Activated CD4-positive, alpha-beta T cell treated with anti-CD3 and anti-CD28 coated beads for 36 hours (primary cell): ENCODE measurements around the gene CD44. TPM values are rescaled to one million over a fixed set of nuclear protein-coding genes. Genes with fewer than 3 reads are reported as not detected.
A peak's percentile ranks its signal among the peaks of the same experiment; 100 is the strongest.

Source experiments
- ATAC-seq: fragments of 200-7000 bp; cut with Tn5 transposase; one replicate; pipeline ENCODE4 v1.10.0; 2021; ENCODE audit warnings: mild to moderate bottlenecking, moderate library complexity
- CTCF ChIA-PET: fragments of 350-600 bp; sonication (Branson Sonifier 250); formaldehyde crosslinking; loops from one replicate; lab custom pipeline; 2021; ENCODE audit warnings: antibody characterized with exemption; lab: Charles Lee
- POLR2A ChIA-PET: fragments of 350-600 bp; sonication (Branson Sonifier 250); formaldehyde crosslinking; loops from one replicate; lab custom pipeline; 2021; ENCODE audit warnings: antibody characterized with exemption, inconsistent platforms; lab: Charles Lee
- DNase-seq: peaks from one replicate; pipeline ENCODE4 v3.0.0-alpha.2; 2020
- H3K27ac Mint-ChIP-seq: one replicate; pipeline ENCODE4 v1.8.0; 2021; ENCODE audit warnings: mixed read lengths
- H3K27me3 Mint-ChIP-seq: one replicate; pipeline ENCODE4 v1.8.0; 2021; ENCODE audit warnings: mixed read lengths
- H3K36me3 Mint-ChIP-seq: one replicate; pipeline ENCODE4 v1.8.0; 2021; ENCODE audit warnings: low read depth, mixed read lengths
- H3K4me1 Mint-ChIP-seq: one replicate; pipeline ENCODE4 v1.8.0; 2021; ENCODE audit warnings: mixed read lengths
- H3K4me3 Mint-ChIP-seq: one replicate; pipeline ENCODE4 v1.8.0; 2021; ENCODE audit warnings: mild to moderate bottlenecking, moderate library complexity, mixed read lengths
- H3K9me3 Mint-ChIP-seq: one replicate; pipeline ENCODE4 v1.8.0; 2021; ENCODE audit warnings: low read depth, mixed read lengths
- intact Hi-C, 2 experiments: fragments of 100-400 bp; cut with DNase I in 1 of 2; cut with micrococcal nuclease in 1 of 2; formaldehyde crosslinking; loops; one replicate each; pipeline versions ENCODE4 v1.14.2 to v1.15.1; 2022 to 2024; cut with DNase I, micrococcal nuclease
- total RNA-seq, 2 experiments: library from RNA; stranded (reverse); gene quantifications; one replicate each; pipeline ENCODE4 v1.2.3, GENCODE V29; 2021

CD44 gene
- total RNA-seq, 2 experiments from 2014 or later: 357 to 435 TPM

DNA sequence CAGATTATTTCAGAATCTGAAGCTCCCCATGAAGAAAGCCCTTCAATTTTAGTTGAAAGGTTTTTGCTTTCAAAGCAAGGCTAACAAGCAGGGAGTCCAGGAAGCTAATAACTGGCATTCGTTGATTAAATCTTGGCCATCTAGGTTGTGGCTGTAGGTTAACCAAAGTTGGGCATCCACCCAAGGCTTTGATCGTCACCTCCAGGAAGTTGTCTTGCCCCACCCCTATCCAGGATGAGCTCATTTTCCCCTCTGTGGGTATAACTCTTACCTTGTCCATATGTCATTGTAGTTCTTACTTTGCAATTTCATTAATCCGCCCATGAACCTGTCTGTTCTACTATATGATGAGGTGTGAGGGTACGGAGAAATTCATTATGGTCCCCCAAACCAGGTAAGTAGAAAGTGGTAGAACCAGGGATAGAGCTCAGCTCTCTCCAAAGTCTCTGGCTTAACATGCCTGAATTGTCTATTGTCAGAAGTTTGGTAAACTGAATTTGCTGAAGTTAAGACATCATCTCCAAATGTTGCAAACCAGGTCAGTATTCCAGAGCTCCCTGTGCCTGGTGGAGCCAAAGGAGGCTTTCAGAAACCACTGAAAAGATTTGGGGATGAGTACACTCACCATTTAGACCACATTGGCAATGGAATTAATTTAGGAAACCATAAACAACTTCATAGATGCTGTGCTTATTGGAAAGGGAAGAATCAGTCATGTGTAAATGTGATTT is 97.1 kb downstream of the CD44 start:
- peaks cover 37% of the 10 kb centered on the region for H3K36me3 Mint-ChIP-seq
- ATAC-seq (peak; percentile 82), DNase-seq (peak; percentile 76)
- peak overlapping the region; percentile 59 for H3K27ac Mint-ChIP-seq
- H3K27me3 Mint-ChIP-seq: no peaks in the 10 kb centered on the region
- peaks cover 16% of the 10 kb centered on the region for H3K9me3 Mint-ChIP-seq
- CTCF ChIA-PET: interaction anchor here (0.6 to 5.7 kb wide), 14 partner anchors 10 to 334 kb away, joined by 3 to 40 read pairs (median 4); no protein-coding TSS in a partner anchor
- H3K4me1 Mint-ChIP-seq: peaks cover 62% of the 10 kb centered on the region
- POLR2A ChIA-PET: no interaction called here
- peak overlapping the region; percentile 25 for H3K4me3 Mint-ChIP-seq
- intact Hi-C loops: loop anchor here (2.0 to 5.0 kb wide), 5 partner anchors 57 to 224 kb away; no protein-coding TSS in a partner anchor

DNA sequence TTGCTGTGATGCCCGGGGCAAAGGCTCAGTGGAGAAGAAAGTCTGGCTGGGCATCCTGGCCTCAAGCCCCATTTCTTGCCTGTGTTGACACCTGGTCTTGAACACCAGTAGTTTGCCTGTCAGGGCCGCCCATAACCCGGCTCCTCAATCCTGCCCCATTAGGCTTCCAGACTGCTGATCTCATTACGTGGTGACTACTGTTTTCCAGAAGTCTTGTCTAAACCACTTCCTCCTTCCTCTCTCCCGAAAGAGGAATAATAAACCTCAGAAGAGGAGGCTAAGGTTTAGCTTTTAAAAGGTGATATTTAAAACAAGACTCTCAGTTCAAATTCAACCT is 97.7 kb downstream of the CD44 start:
- no peaks in the 10 kb centered on the region for H3K27me3 Mint-ChIP-seq
- peaks cover 31% of the 10 kb centered on the region for H3K36me3 Mint-ChIP-seq
- H3K4me3 Mint-ChIP-seq: no peak overlapping the region
- intact Hi-C loops: loop anchor here (2.0 to 5.0 kb wide), 5 partner anchors 58 to 224 kb away; no protein-coding TSS in a partner anchor
- peak overlapping the region; percentile 59 for H3K27ac Mint-ChIP-seq
- ATAC-seq (no peak), DNase-seq (no peak)
- peaks cover 15% of the 10 kb centered on the region for H3K9me3 Mint-ChIP-seq
- ChIA-PET POLR2A (no interaction called here), CTCF (interaction anchor here (0.7 to 5.7 kb wide), 8 partner anchors 9 to 311 kb away, joined by 3 to 40 read pairs (median 8); no protein-coding TSS in a partner anchor)
- H3K4me1 Mint-ChIP-seq: peaks cover 65% of the 10 kb centered on the region

DNA sequence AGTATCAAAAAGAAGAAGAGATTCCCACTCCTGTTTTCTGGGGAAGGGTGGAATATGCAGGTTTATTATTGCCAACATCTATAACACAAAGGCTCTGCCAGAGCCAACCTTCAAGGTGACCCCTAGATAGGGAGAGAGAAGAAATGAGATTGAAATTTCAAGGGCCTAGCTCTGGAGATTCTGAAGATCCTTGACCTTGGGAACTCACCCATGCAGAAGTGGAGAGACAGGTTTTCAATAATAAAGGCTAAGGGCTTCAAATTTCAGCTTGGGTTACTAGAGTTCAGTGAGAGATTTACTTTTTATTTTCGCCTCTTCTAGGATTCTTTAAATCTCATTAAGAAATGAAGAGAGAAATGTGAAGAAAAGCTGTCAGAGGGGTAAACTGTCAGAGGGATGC is 98.4 kb downstream of the CD44 start:
- ChIA-PET POLR2A (no interaction called here), CTCF (interaction anchor here (0.6 to 5.7 kb wide), 26 partner anchors 8 to 352 kb away, joined by 3 to 40 read pairs (median 4); no protein-coding TSS in a partner anchor)
- H3K9me3 Mint-ChIP-seq: peaks cover 14% of the 10 kb centered on the region
- H3K27me3 Mint-ChIP-seq: no peaks in the 10 kb centered on the region
- intact Hi-C loops: loop anchor here (2.0 to 5.0 kb wide), 5 partner anchors 59 to 225 kb away; no protein-coding TSS in a partner anchor
- peaks cover 25% of the 10 kb centered on the region for H3K36me3 Mint-ChIP-seq
- no peak overlapping the region for H3K27ac Mint-ChIP-seq
- H3K4me1 Mint-ChIP-seq: peaks cover 68% of the 10 kb centered on the region
- DNase-seq (no peak), ATAC-seq (no peak)
- no peak overlapping the region for H3K4me3 Mint-ChIP-seq

DNA sequence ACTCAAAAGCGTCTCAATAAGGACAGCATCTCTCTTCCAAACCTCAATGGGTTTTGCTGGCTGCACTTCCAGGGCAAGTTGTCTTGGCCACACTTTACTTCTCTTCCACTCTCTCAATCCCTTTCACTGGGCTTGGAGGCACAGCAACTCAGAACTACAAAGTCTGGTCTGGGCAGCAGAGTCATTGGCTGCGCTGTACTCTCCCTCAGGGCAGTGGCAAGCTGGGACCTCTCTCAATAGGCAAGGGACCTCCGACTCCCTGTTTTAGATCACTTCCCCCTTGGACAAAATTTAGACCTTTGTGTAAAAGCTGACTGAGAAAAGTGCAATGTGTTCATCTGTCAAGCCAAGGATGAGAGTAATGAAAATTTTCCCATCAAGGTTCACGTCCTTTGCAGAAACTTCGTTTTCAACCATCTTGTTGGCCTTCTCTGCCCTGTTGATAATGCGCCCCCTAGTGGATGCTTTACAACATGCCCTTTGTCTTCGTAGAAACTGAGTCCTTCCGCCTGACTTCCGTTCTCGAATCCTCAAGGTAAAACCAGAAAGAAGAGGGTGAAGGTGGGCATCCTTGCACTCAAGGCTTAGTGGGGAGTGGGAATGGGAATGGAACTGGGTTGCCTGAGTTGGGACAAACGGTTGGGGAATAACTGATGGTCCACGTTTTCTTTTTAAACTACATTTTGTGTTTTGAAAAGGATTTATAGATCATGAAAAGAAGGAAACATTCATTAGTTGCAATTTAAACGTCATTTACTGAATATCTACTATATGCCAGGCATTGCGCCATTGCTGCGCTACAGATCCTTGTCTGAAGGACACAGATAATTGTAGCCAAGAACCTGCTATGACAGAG is 99.1 kb downstream of the CD44 start:
- DNase-seq (peak; percentile 78), ATAC-seq (no peak)
- ChIA-PET CTCF (interaction anchor here (0.6 to 5.7 kb wide), 28 partner anchors 8 to 352 kb away, joined by 3 to 40 read pairs (median 4); no protein-coding TSS in a partner anchor), POLR2A (no interaction called here)
- no peaks in the 10 kb centered on the region for H3K27me3 Mint-ChIP-seq
- H3K4me3 Mint-ChIP-seq: no peak overlapping the region
- intact Hi-C loops: loop anchor here (1.0 to 5.0 kb wide), 11 partner anchors 59 to 321 kb away; partner anchors contain the start of genes APIP (in 1 of the 2) and PDHX (in 1 of the 2)
- peak overlapping the region; percentile 74 for H3K27ac Mint-ChIP-seq
- peaks cover 19% of the 10 kb centered on the region for H3K36me3 Mint-ChIP-seq
- peaks cover 68% of the 10 kb centered on the region for H3K4me1 Mint-ChIP-seq
- H3K9me3 Mint-ChIP-seq: peaks cover 10% of the 10 kb centered on the region

DNA sequence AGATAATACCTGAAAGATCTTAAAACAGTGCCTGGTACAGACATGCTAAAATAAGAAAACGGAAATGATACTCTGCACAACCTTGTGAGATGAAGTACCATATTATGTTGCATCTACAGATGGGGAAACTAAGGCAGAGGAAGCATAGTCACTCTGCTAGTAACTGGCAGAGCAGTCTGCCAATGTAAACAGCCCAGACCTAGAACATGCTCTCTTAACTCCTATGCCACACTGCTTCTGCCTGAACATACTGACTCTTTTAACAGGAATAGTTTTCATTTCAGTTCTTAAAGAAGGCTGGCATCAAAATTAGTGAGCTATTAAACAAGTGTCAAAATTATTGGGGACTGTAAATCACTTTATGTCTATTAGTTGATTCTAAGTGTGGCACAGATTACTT is 99.9 kb downstream of the CD44 start:
- peaks cover 15% of the 10 kb centered on the region for H3K36me3 Mint-ChIP-seq
- ATAC-seq (no peak), DNase-seq (no peak)
- H3K9me3 Mint-ChIP-seq: peaks cover 10% of the 10 kb centered on the region
- H3K27me3 Mint-ChIP-seq: no peaks in the 10 kb centered on the region
- CTCF ChIA-PET: interaction anchor here (0.6 to 5.7 kb wide), 11 partner anchors 7 to 329 kb away, joined by 3 to 40 read pairs (median 4); no protein-coding TSS in a partner anchor
- POLR2A ChIA-PET: no interaction called here
- peaks cover 69% of the 10 kb centered on the region for H3K4me1 Mint-ChIP-seq
- H3K4me3 Mint-ChIP-seq: no peak overlapping the region
- intact Hi-C loops: loop anchor here (1.0 to 5.0 kb wide), 9 partner anchors 72 to 322 kb away; partner anchors contain the start of genes APIP (in 1 of the 2) and PDHX (in 1 of the 2)
- H3K27ac Mint-ChIP-seq: no peak overlapping the region

DNA sequence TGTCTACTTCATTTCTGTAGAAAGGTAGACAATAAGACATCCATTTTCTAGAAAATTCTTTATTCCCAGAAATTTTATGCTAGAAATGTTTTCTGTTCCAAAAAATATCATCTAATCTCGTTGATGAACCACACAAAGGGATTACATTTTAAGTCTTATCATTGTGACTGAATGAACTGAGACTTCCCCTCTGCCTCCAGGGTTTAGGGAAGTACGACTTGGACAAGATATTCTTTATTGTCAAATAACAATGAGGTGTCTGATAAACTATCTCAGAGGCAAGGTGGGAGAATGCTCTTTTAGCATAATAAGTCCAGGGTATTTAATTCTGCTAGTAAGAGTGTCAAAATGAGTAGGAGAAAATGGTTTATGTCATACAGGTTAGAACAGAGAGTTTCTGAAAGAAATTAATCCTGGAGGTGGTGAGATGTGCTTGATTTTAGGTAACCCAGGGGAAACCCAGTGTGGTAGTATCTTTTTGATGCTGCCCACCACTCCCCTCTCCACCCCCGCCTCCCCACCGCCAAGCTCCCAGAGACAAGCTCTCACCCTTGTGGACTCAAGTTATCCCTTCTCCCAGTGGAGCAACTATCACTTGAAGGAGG is 100.6 kb downstream of the CD44 start:
- intact Hi-C loops: loop anchor here (2.0 to 5.0 kb wide), 7 partner anchors 72 to 323 kb away; partner anchors contain the start of genes APIP (in 1 of the 2) and PDHX (in 1 of the 2)
- Mint-ChIP-seq H3K36me3 (peaks cover 9% of the 10 kb centered on the region), H3K4me3 (no peak overlapping the region), H3K9me3 (peaks cover 6% of the 10 kb centered on the region), H3K4me1 (peaks cover 62% of the 10 kb centered on the region), H3K27ac (no peak overlapping the region), H3K27me3 (no peaks in the 10 kb centered on the region)
- DNase-seq: peak; percentile 24
- ATAC-seq: no peak
- ChIA-PET CTCF (interaction anchor here (0.6 to 5.7 kb wide), 11 partner anchors 6 to 330 kb away, joined by 3 to 40 read pairs (median 4); no protein-coding TSS in a partner anchor), POLR2A (no interaction called here)

DNA sequence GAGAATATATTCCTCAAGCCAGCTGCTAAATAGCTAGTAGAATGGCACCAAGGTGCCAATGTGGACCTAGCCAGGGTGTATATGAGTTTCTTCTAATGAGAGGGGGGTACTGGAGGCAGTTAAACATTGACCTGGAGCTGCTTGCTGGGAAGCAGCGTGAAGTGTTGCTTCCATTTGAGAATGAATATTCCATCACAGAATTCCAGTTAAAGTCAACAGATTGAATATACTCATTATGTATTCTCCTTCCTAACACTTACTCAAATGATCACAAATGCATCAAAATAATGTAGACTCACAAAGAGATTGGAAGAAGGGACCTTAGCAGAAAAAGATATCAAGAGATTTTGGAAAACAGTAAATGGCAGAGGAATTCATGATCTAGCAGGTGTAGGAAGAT is 102.1 kb downstream of the CD44 start:
- intact Hi-C loops: loop anchor here in 1 of 2 experiments (5.0 kb wide), 1 partner anchor 96 kb away; no protein-coding TSS in a partner anchor
- H3K36me3 Mint-ChIP-seq: peaks cover 2% of the 10 kb centered on the region
- ATAC-seq (no peak), DNase-seq (no peak)
- H3K27ac Mint-ChIP-seq: no peak overlapping the region
- ChIA-PET CTCF (interaction anchor here (0.6 to 1.5 kb wide), 4 partner anchors 14 to 243 kb away, joined by 3 to 8 read pairs (median 3); no protein-coding TSS in a partner anchor), POLR2A (interaction anchor here (0.6 to 0.7 kb wide), 2 partner anchors 22 to 265 kb away, joined by 3 read pairs; no protein-coding TSS in a partner anchor)
- H3K4me3 Mint-ChIP-seq: no peak overlapping the region
- H3K27me3 Mint-ChIP-seq: no peaks in the 10 kb centered on the region
- no peaks in the 10 kb centered on the region for H3K9me3 Mint-ChIP-seq
- H3K4me1 Mint-ChIP-seq: peaks cover 51% of the 10 kb centered on the region

DNA sequence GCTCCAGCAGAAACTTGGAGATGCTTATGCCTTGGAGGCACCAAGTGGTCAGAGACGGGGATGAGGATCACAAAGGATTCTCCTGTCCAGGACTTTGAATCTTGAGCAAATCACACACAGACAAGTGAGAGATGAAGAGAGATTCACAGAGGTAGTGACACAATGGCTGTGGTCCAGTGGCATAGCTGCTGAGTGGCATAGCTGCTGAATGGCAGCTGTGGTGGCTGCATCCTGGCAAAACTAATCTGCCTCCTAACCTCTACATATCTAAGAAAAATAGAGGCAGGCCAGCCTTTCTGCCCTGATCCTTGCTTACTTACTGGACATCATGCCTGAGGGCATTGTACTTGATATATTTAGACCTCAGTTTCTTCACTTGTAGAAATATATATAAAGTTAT is 102.6 kb downstream of the CD44 start:
- CTCF ChIA-PET: interaction anchor here (0.6 to 1.5 kb wide), 10 partner anchors 26 to 333 kb away, joined by 3 to 5 read pairs (median 3); no protein-coding TSS in a partner anchor
- H3K4me3 Mint-ChIP-seq: no peak overlapping the region
- ATAC-seq: no peak
- no peak overlapping the region for H3K27ac Mint-ChIP-seq
- no peaks in the 10 kb centered on the region for H3K9me3 Mint-ChIP-seq
- peaks cover 51% of the 10 kb centered on the region for H3K4me1 Mint-ChIP-seq
- DNase-seq: no peak
- no peaks in the 10 kb centered on the region for H3K36me3 Mint-ChIP-seq
- H3K27me3 Mint-ChIP-seq: no peaks in the 10 kb centered on the region
- POLR2A ChIA-PET: no interaction called here
- intact Hi-C loops: loop anchor here in 1 of 2 experiments (5.0 kb wide), 1 partner anchor 96 kb away; no protein-coding TSS in a partner anchor

DNA sequence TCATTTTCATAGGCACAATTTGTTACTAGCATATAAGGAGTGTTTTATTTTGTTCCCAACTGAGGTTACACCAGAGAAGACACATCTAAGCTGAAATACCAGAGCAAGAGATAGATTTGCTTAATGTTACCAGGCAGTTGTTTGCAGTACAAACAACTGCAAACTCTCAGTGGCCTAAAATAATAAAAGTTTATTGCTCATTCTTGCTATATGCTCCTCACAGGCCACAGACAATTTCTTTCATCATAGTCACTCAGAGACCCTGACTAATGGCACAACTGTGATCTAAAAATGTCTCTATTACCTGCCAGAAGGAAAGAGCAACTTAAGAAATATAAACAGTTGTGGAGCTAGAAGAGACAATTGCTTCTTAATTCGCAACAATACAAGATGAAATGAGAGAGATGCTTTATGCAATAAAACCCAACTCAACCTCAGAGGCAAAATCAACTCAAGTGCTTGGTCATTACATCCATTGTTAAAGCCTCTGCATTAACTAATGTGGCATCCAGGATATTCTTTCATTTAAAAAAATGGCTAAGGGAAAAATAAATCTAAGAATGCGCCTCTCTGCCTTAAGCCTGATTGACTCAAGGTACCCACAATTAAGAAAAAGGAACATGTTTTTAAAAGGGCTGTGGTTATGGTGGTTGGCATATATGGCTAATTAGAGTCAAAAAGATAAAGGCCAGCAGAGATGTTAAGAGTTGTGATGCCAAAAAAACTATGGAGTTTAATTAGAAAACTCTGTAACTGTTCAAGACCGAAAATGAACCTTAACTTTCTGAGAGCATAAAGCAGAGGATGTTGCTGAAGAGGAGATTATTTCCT is 103.7 kb downstream of the CD44 start:
- POLR2A ChIA-PET: no interaction called here
- H3K36me3 Mint-ChIP-seq: no peaks in the 10 kb centered on the region
- intact Hi-C loops: loop anchor here in 1 of 2 experiments (5.0 kb wide), 1 partner anchor 95 kb away; no protein-coding TSS in a partner anchor
- peak; percentile 42 for ATAC-seq
- no peak for DNase-seq
- H3K27me3 Mint-ChIP-seq: no peaks in the 10 kb centered on the region
- no peaks in the 10 kb centered on the region for H3K9me3 Mint-ChIP-seq
- peaks cover 51% of the 10 kb centered on the region for H3K4me1 Mint-ChIP-seq
- no peak overlapping the region for H3K4me3 Mint-ChIP-seq
- peak overlapping the region; percentile 55 for H3K27ac Mint-ChIP-seq
- CTCF ChIA-PET: interaction anchor here (0.6 to 1.5 kb wide), 10 partner anchors 25 to 351 kb away, joined by 3 to 5 read pairs (median 3); no protein-coding TSS in a partner anchor
